ENCODE data around the gene A1BG.
A peak's percentile ranks its signal among the peaks of the same experiment; 100 is the strongest.
"Not testable (repeated sequence)": the region's sequence is repeated elsewhere in the genome, so short reads cannot be mapped to it uniquely, and the experiment has no call there.

The A1BG gene

DNA sequence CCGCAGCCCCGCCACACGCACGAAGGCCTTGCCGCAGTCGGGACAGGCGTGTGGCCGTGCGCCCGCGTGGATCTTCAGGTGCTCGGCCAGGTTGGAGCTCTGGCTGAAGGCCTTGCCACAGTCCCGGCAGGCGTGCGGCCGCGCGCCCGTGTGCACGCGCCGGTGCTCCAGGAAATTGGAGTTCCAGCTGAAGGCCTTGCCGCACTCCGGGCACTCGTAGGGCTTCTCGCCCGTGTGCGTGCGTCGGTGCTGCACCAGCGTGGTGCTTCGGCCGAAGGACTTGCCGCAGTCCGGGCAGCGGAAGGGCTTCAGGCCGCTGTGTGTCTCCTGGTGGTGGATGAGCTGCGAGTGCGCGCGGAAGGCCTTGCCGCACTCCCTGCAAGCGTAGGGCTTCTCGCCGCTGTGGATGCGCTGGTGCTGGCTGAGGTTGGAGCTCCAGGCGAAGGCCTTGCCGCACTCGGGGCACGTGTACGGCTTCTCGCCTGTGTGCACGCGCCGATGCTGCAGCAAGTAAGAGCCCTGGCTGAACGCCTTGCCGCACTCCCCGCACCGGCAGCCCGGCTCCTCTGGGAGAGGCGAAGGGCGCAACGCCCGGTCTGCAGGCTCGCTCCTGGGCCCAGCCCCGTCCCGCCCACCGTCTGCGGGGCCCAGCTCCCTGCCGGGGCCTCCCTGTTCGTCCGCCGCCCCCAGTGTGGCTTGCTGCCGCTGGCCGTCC, 3.6 kb upstream of the A1BG start:
- no peak for DNase-seq

DNA sequence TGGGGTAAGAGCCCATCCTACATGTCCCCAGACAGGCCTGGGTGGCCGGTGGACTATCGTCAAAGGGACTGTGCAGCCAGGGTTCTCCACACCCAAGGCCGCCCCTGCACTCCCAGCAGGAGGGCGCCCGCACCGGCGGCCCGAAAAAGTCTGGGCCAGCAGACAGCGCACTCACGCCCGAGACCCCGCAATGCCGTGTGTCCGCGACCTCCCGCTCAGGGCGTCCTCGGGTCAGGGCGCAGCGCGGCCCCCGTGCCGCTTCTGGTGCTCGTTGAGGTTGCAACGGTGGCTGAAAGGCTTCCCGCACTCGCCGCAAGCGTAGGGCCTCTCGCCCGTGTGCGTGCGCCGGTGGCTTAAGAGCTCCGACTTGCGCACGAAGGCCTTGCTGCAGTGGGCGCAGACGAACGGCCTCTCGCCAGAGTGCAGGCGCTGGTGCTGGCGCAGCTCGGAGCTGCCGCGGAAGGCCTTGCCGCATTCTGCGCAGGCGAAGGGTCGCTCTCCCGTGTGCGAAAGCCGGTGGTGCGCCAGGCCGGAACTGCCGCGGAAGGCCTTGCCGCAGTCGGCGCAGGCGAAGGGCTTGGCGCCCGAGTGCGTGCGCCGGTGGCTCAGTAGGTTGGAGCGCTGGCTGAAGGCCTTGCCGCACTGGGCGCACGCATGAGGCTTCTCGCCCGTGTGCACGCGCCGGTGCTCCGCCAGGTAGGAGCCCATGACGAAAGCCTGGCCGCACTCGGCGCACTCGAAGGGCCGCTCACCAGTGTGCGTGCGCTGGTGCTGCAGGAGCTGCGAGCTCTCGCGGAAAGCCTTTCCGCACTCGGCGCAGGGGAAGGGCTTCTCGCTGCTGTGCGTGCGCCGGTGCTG, 2.8 kb upstream of the A1BG start:
- peak; percentile 45 for DNase-seq

DNA sequence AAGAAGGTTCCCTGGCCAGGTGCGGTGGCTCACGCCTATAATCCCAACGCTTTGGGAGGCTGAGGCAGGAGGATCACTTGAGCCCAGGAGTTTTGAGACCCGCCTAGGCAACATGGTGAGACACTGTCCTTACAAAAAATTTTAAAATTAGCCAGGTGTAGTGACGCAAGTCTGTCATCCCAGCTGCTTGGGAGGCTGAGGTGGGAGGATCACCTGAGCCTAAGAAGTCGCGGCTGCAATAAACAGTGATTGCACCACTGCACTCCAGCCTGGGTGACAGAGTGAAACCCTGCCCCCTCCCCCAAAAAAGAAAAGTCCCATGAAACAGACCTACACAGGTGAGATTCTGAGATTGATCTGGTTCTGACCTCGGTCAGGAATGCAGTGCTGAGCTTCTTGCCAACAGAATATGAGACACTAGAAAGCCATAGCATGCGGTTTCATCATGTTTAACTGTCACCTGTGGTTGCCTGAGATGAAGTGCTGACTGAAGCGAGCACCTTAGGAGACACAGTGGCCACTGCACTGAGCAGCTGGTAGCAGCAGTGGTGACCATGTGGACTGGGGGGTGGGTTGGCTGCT, 2.0 kb upstream of the A1BG start:
- DNase-seq, result no peak

DNA sequence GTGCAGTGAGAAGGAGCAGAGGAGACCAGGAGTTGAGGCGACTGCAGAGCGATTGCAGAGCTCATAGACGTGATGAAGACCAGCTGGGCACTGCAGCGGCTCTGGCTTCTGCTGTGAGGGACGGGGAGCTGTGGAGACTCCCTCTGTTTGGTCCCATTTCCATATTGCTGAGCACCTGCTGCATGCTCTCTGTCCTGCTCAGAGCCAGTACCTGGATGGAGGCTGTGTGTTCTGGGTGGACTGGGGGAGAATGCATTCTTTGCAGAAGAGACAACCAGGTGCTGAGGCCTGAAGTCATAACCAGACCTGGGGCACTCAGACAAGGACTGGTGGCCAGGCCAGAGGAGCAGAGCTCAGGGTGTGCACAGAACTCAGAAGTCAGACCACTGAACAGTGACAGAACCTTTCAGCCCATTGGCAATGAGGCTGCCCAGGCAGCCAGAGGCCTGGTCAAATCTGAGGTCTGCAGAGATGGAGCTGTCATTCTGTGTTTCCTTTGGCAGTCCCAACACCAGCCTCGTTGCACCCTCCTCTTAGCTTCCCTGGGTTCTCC, 1.3 kb upstream of the A1BG start:
- DNase-seq, result no peak

DNA sequence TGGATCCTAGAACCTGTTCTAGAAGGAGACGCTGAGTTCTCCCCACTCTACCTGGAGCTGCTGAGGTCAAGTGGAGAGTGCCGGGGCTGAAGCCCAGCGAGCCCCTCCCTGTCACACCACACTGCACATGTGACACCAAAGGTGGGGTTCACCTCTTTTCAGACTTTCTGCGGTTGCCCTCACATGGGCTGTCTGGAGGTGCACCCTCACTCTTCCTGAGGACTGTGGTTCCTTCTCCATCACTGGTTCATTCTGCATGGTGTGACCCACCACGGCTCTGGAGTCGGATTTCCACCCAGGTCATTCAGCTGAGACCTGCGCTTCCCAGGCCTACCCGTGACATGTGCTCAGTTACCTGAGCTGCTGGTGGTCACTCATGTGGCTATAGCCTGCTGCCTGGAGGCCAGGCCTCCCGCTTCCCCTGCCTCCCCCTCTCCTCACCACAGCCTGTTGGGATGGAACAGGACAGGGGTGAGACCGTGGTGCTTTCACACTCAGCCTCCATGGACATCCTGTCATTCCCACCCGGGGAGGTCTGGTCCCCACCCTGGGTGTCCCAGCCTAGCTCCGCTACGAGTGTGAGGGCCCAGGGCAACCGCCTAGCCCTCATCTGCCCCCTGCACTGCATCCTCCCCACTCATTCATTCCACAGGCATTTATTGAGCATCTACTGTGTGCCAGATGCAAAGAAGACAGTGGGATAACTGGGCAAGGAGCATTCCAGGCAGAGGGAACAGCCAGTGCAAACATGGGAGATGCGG, 605 bp upstream of the A1BG start:
- DNase-seq, result no peak

DNA sequence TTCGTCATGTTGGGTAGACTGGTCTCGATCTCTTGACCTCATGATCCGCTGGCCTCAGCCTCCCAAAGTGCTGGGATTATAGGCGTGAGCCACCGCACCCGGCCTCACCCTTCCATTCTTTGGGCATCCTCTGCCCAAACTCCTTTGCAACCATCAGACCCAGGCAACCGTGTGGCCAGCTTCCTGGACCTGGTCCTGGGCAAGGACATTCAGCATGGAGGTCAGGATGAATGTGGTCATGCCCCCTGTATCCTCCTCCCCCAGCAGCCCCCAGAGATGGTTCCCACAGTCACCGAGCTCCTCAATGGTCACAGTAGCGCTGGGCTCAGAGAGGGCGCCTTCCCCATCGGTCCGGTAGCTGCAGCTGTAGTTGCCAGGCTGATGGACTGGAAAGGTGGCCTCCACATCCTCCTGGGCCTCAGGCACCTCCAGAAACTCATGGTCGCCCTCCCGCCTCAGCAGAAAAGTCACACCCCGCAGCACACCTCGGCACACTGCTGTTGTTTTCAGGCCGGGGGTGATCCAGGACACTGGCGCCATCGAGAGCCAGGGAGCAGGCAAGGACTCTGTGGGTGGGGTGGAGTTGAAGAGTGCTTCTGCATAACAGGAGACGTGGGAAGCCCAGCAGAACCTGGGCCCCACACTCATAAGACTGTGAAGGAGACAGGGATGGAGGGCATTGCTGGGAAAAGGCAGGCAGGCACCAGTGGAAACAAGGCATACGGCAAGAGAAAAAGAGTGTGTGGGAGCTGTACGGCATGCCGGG, 1.1 kb downstream of the A1BG start:
- DNase-seq, result no peak

DNA sequence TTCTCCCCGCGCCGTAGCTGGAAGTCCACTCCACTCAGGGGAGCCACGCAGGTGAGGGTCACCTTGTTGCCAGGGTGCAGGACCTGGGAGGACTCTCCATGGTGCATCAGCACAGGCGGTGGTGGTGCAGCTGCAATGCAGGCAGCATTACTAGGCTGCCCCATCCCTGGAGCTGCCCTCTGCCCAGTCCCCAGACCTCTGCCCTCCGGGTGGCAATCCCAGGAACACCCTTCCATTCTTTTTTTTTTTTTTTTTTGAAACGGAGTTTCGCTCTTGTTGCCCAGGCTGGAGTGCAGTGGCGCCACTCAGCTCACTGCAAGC, 1.8 kb downstream of the A1BG start:
- DNase-seq, result no peak

DNA sequence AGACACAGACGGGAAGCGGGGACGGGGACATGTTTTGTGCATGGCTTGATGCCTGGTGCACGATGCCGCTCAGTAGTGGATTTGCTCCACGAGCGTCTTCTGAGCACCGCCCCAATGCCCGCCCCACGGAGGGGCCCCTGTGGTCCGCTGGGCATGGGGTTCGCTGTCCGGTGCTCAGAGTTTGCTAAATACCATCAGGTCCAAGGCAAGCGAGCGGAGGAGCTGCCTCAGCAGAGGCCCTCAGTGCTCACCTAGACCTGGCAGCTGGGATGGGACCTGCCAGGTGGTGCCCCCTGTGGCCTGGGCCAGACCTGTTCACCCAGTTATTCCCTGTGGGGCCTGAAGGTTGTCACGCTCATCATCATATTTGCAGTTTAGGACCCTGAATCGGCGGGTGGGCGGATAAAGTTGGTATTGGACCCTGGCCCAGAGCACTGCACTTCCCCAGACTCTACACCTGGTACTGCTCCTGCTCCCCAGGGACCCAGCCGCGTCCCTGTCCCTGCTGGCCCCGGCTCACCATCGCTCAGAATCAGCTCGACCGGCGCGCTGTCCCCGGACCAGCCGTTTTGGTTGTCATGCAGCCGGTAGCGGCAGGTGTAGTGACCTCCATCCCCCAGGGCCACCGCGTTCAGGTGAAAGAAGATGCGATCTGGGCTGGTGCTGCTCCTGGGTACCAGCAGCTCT, 2.3 kb downstream of the A1BG start:
- no peak for DNase-seq

DNA sequence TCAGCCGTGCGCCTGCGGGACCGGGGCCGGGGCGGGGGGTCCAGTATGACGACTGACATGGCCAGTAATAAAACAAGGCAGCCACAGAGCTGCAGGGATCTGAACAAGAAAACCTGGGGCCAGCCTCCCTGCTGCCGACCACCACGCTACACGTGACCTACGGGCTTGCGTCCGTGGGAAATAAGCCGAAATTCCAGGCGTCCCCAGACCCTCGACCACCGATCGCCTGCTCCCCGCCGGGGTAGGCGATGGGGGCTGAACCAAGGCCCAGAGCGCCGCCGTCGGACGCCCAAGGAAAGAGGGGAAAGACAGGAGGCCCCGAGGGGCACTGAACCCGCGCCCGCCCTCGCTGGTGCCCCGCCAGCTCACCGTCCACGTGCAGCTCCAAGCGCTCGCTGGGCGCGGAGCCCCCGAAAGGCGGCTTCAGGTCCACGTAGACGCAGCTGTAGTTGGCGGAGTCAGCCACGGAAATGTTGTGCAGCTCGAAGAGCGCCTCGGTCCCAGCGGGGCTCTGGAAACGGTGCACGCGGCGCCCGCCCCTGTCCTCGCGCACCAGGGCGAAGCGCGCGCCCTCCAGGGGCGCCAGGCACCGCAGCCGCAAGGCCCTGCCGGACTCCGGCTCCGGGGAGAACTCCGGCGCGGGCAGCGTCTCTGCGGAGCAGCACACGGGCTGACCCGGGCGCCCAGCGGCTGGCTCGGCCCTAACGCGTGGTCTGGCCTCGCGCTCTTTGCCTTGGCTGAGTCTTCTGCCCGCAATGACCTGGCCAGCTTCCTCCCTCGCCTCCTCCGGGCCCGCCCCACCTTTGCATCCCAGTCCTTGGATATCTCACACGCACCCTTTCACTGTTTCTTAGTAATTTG, 3.1 kb downstream of the A1BG start:
- no peak for DNase-seq

DNA sequence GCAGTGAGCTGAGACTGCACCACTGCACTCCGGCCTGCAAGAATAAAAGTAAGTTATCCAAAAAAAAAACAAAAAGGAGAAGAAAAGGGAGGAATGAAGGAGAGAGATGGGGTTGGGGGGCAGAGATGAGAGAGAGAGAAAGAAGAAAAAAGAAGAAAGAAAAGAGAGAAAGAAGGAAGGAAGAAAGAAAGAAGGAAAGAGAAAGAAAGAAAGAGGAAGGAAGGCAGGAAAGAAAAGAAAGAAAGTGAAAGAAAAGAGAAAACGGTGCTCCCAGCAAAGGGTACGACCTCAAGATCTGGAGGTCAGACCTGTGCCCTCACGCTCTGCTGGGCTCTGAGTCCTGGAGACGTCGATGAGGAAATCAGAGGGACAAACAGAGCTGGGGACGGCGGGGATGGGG, 3.7 kb downstream of the A1BG start:
- DNase-seq, result no peak

DNA sequence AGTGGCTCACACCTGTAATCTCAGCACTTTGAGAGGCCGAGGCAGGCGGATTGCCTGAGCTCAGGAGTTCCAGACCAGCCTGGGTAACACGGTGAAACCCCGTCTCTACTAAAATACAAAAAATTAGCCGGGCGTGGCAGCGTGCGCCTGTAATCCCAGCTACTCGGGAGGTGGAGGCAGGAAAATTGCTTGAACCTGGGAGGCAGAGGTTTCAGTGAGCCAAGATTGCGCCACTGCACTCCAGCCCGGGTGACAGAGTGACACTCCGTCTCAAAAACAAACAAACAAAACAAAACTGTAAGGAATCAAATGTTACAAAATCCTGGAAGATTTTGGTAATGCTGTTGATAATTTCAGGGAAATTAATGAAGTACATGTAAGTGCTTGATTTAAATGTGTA, 5.2 kb downstream of the A1BG start:
- DNase-seq, result not testable (repeated sequence)

DNA sequence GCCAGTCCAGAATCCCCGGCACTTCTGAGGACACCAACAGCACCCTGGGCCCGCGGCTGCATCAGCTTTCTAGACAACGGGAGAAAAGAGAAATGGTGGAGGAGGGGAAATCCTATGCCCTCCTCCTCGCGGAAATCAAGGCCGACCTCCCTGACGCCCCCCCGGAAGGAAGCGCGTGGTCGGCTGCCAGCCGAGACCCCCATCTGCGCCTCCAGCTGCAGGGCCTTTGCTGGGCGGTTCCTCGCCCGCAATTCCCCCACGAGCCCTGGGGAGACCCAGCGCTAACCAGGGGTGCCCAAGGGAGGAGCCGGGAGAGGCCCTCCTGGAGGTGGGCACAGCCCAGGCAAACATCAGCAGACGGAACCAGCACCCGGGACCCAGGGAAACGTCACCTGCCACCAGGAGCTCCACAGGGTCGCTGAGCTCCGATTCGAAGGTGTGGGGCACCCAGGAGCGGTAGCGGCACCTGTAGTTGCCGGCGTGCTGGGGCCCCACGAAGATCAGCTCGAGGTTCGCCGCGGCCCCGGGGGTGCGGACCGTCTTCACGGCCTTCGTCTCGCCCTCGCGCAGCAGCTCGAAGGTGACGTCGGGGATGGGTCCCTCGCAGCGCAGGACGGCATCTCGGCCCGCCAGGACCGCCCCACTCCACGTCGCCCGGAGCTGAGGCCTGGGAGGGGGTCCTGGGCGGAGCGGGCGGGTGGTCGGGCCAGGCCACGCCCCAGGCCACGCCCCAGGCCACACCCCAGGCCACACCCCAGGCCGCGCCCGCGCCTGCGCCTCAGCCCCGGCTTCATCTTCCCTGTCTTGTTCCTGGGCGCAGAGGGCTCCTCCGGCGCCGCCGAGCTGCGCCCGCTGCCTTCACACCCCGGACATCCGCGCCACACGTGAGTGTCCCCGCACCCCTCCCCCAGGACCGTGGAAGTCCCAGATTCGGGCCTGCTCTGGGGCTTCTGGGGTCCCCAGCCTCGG, 6.0 kb downstream of the A1BG start:
- peak; percentile 84 for DNase-seq

DNA sequence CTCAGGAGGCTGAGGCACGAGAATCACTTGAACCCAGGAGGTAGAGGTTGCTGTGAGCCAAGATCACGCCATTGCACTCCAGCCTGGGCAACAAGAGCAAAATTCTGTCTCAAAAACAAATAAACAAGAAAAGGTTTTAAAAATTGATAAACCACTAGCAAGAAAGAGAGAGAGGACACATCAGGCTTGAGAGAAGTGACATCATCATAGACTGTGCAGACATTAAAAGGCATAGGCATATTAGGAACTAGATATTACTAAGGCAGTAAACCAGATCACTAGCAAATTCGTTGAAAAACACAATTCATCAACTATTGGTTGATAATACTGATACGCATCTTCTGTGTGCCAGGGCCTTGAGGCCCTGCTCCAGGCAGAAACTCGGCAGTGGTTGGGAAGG, 7.7 kb downstream of the A1BG start:
- no peak for DNase-seq

DNA sequence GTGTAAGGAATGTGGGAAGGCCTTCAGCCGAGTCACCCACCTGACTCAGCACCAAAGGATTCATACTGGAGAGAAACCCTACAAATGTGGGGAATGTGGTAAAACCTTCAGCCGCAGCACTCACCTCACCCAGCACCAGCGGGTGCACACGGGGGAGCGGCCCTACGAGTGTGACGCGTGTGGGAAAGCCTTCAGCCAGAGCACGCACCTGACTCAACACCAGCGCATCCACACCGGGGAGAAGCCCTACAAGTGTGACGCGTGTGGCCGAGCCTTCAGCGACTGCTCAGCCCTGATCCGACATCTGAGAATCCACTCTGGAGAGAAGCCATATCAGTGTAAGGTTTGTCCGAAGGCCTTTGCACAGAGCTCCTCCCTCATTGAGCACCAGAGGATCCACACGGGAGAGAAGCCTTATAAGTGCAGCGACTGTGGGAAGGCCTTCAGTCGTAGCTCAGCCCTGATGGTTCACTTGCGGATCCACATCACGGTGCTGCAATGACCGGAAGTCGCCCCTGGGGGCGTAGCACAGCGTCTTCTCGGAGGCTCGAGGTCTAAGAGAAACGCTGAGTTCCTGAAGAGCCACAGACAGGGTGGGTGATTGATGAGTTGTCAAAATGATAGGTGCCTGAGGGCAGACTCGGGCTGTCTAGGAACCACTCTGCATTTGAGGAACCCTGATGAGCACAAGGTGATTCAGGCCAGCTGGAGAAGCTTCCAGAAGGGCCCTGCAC, 14.3 kb downstream of the A1BG start:
- DNase-seq, result no peak

DNA sequence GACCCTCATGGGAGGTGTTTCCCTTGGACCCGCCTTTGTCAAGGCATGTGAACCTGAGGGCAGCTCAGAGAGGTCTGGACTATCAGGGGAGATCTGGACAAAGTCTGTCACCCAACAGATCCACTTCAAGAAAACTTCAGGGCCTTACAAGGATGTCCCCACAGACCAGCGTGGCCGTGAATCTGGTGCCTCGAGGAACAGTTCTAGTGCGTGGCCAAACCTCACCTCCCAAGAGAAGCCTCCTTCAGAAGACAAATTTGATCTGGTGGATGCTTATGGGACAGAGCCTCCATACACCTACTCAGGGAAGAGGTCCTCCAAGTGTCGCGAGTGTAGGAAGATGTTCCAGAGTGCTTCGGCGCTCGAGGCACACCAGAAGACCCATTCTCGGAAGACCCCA, 15.0 kb downstream of the A1BG start:
- DNase-seq, result no peak

DNA sequence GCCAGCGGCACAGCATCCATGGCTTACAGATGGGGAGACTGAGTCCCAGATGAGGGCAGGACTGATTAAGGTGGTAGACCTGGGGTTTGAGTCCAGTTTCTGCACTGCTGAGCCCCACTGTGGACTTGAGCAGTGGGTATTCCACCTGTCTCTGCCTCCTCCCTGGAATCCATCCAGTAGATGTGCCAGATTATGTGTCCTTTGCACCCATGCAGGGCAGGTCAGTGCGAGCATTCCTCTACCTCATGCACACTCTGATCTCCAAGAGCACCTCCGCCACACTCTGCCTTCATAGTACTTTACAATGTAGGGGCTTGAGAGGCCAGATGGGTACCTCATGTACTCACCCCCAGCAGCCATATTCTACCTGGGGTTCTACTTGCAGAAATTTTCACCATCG, 16.5 kb downstream of the A1BG start:
- DNase-seq, result no peak

DNA sequence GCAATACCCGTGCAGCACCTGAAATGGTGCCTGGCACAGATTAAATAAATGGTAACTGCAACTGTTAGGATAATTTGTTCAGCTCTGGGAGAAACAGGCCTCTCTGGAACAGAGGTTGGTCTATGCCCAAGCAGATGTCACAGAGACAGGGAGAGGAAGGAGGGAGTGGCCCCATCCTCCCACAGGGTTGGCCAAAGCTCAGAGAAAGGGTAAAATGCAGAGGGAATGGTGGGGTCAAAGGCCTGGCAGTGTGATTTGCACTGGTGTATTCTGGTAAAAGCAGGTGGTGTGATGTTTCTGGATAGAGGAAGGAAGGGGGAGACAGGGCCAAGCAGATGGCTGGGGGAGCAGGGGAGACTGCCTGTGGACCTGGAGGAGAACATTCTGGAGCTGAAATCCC, 17.1 kb downstream of the A1BG start:
- no peak for DNase-seq

DNA sequence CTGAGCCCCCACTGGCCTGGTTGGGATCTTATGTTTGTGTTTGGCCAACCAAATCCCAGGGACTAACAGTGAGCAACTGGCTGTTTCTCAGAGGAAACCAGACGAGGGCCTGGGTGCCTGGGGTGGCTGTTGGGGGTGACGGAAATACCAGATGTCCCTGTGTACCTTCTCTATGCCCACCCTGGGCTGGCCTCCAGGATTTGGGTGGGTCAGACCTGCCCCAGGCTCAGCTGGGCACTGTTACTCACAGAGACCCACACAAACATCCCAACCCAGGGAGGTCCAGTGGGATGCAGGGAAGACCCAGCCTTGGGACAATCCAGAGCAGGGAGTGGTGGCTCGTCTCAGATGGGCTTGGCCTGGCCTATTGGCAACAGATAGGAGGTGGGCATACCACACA, 17.7 kb downstream of the A1BG start:
- DNase-seq, result no peak

Measured in activated CD4-positive, alpha-beta T cell treated with anti-CD3 and anti-CD28 coated beads, Interleukin-2, Interleukin-6, amounts not matched to agents 100 ng/mL and 50 ng/mL, durations not matched to agents 16 hours and 8 hours (primary cell).